HUES64 (cell line): ENCODE measurements around the gene GNG10.
A peak's percentile ranks its signal among the peaks of the same experiment; 100 is the strongest.
"Not testable (repeated sequence)": the region's sequence is repeated elsewhere in the genome, so short reads cannot be mapped to it uniquely, and the experiment has no call there.

ENCODE experiments used
- H3K27ac ChIP-seq: 2 replicates; pipeline ENCODE4 v1.7.0; 2013; ENCODE audit warnings: low read depth, low read length, inconsistent platforms
- H3K27me3 ChIP-seq: 2 replicates; pipeline ENCODE4 v1.6.1; 2013; ENCODE audit warnings: mild to moderate bottlenecking, low read length; ENCODE audit not compliant: insufficient read depth
- H3K36me3 ChIP-seq: 2 replicates; pipeline ENCODE4 v1.6.1; 2013; ENCODE audit warnings: mild to moderate bottlenecking, low read length; ENCODE audit not compliant: insufficient read depth
- H3K4me1 ChIP-seq: 2 replicates; pipeline ENCODE4 v1.6.1; 2013; ENCODE audit warnings: mild to moderate bottlenecking, low read length, moderate library complexity; ENCODE audit not compliant: insufficient read depth
- H3K4me3 ChIP-seq: 2 replicates; pipeline ENCODE4 v1.5.1; 2013; ENCODE audit warnings: mild to moderate bottlenecking, low read length, moderate library complexity
- H3K9ac ChIP-seq: 2 replicates; pipeline ENCODE4 v1.6.1; 2013; ENCODE audit warnings: mild to moderate bottlenecking, low read depth, low read length
- H3K9me3 ChIP-seq: 2 replicates; pipeline ENCODE4 v1.6.1; 2013; ENCODE audit warnings: low read depth, low read length; ENCODE audit not compliant: insufficient read depth
- WGBS: fragments of 150-250, 120-280 bp; methylation state at CpG from one replicate; pipeline ENCODE4 v1.1.7; 2013; ENCODE audit warnings: missing lambda C conversion rate; 5-methylcytosine and 5-hydroxymethylcytosine counted together

Gene GNG10

DNA sequence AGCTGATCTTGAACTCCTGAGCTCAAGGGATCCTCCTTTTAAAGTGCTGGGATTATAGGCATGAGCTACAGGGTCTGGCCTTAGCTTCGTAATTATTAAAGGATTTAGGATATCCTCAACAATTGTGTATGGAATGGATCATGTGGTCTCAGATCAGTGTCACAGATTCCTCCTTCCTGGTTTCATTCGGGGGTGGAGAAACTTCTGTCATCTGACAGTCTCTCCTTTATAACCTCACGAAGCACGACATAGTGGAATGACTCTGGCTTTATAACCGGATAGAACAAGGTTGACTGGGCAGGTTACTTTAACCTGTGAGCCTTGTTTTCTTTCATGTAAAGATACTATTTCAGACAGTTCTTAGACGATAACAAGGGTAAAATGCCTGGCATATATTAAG lies 4.4 kb upstream of the GNG10 start:
- H3K36me3 ChIP-seq: peaks cover 26% of the 10 kb centered on the region
- WGBS: 93% methylated on average over 6 of the region's 6 CpGs

DNA sequence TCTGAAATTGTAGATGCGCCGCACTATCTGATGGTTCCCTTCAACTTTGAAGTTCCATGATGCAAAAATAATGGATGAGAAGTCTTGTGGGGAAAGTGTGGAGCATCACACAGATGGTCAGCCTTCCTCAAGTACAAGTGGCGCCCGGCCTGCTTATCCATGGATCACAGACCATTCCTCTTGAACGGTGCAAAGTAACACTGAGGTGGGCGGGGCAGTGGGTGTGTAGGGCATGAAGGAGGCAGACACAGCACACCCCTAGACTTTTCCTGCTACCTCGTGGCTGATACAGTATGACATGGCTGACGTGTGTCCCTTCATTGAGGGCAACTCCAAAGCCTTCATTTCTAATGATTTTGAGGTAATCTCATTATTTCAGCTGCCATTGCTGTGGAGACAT lies 2.5 kb upstream of the GNG10 start:
- WGBS: 89% methylated on average over 8 of the region's 8 CpGs

More for the DNA sequence above, 4.4 kb upstream of the GNG10 start:
- Histone ChIP-seq H3K4me1 (no peaks in the 10 kb centered on the region), H3K27me3 (peaks cover 15% of the 10 kb centered on the region), H3K4me3 (no peak overlapping the region), H3K9me3 (no peaks in the 10 kb centered on the region), H3K27ac (no peak overlapping the region), H3K9ac (no peak overlapping the region)

DNA sequence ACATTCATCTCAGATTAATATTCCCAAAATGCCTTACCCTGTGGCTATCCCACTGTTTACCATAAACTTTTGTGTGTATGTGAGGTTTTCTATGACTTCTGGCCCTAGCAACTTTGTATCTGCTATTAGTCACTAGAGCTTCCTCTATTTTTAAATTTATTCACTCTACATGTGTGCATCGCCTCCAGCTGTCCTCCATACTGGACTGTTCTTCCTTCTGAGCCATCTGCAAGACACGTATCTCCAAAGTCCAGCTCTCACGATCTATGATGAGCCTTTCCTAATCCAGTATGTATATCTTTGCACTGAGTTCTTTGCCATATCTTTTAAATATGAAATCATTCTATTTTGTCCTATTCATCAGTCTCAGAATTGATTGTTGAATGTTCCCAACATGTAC lies 1.7 kb upstream of the GNG10 start:
- Histone ChIP-seq H3K9me3 (no peaks in the 10 kb centered on the region), H3K4me1 (peaks cover 13% of the 10 kb centered on the region), H3K27me3 (peaks cover 15% of the 10 kb centered on the region), H3K9ac (no peak overlapping the region), H3K4me3 (no peak overlapping the region), H3K36me3 (peaks cover 8% of the 10 kb centered on the region; the same call in 1 of the 2 replicates), H3K27ac (no peak overlapping the region)
- 94% methylated on average over 3 of the region's 3 CpGs for WGBS

More for the DNA sequence above, 2.5 kb upstream of the GNG10 start:
- peaks cover 13% of the 10 kb centered on the region for H3K36me3 ChIP-seq
- H3K9ac ChIP-seq: no peak overlapping the region
- H3K4me3 ChIP-seq: no peak overlapping the region
- no peaks in the 10 kb centered on the region for H3K9me3 ChIP-seq
- no peak overlapping the region for H3K27ac ChIP-seq
- H3K27me3 ChIP-seq: peaks cover 15% of the 10 kb centered on the region
- H3K4me1 ChIP-seq: peaks cover 13% of the 10 kb centered on the region

DNA sequence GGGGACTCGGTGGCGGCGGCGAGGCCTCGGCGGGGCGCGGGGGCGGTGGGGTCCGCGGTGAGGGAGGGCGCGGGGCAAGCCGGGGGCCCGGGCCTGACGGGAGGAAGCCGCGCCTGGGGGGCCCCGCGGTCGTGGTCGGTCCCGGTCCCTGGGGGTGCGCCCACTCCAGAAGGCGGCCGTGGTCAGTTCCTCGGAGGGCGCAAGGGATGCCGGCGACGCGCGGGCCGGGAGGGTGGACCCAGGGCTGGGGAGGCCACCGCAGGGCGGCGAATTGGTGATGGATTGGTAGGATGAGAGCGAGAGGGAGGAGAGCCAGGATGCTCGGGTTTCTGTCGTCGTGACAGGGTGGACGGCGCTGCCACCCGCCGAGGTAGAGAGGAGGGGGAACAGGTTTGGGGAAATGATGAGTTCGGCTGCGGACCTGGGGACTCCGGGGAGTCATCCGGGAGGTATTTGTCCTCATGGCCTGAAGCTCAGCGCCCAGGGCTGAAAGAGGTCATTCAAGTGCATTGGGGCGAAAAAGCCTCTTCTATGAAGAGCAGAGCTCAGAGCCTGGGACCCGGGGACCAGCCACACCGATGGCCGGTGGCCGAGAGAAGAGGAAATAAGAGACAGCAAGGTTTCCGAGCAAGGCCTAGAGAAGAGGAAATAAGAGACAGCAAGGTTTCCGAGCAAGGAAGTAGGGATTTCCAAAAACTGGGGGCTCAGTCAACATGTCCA lies 557 bp downstream of the GNG10 start:
- 2% methylated on average over 57 of the region's 57 CpGs for WGBS
- Histone ChIP-seq H3K9ac (peak overlapping the region; percentile 74), H3K27me3 (peaks cover 15% of the 10 kb centered on the region), H3K27ac (no peak overlapping the region), H3K4me1 (peaks cover 13% of the 10 kb centered on the region), H3K36me3 (peaks cover 12% of the 10 kb centered on the region), H3K4me3 (peak overlapping the region; percentile 69), H3K9me3 (no peaks in the 10 kb centered on the region)

DNA sequence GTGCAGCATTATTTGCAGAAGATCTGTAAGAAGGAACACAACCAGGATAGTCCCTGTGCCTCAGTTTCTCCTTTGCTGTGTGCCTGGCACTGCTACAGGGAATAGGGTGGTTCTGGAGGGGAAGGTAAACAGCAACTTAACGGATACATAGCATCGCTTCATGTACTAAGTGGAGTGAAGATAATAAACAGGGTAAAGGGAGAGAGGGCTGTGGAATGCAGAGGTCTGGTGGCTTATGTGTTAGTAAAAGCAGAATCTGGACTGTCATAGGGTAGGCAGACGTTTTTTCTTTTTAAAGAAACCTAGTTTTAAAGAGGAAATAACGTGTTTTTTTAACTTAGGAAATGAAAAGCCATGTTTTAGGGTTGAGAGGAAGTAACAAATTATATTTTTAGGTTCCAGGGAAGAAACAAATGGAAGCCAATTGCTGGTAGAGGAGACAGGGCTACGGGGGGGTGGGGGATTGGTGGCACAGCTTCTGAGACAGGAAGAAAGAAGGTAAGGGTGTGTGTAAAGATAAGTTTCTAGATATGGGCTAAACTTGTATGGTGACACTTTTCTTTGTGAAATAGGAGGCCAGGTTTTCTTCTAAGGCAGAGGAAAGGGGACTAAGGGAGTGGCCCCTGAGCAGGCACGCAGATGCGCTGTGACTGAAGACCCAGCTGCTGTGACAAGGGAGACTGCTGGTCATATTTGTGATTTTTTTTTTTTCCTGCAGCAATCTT lies 1.3 kb downstream of the GNG10 start:
- no peak overlapping the region for H3K9ac ChIP-seq
- 56% methylated on average over 7 of the region's 7 CpGs for WGBS

DNA sequence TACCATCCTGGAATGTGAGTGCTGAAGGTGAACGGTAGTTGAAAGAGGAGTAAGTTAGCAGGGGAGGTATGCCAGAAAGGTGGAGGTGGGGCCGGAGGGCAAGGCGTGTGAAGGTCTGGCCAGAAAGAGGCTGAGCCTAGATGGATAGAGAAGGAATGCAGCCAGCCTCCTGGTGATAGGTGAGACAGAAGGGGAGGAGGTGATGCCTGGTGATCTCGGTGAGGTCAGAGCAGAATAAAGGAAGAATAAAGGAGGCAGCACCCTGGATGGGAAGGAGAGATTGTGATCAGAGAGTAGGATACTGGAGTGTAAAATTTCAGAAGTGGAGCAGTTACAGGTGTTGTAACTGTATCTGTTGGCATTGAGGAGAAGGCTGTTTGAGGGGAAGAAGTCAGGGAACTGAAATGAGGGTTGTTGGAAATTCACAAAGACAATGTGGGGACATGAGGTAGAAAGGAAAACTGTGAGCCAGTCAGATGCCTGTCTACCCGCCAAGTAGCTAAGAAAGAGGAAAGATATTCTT lies 2.0 kb downstream of the GNG10 start:
- Histone ChIP-seq H3K4me3 (peak overlapping the region; percentile 16; the same call in 1 of the 2 replicates), H3K4me1 (peaks cover 13% of the 10 kb centered on the region), H3K36me3 (peaks cover 21% of the 10 kb centered on the region), H3K9ac (no peak overlapping the region), H3K27ac (no peak overlapping the region), H3K27me3 (peaks cover 15% of the 10 kb centered on the region), H3K9me3 (no peaks in the 10 kb centered on the region)
- WGBS: 44% methylated on average over 5 of the region's 5 CpGs

More for the DNA sequence above, 1.3 kb downstream of the GNG10 start:
- H3K4me1 ChIP-seq: peaks cover 13% of the 10 kb centered on the region
- no peaks in the 10 kb centered on the region for H3K9me3 ChIP-seq
- peaks cover 15% of the 10 kb centered on the region for H3K27me3 ChIP-seq
- no peak overlapping the region for H3K27ac ChIP-seq
- peak overlapping the region; percentile 69 for H3K4me3 ChIP-seq
- peaks cover 17% of the 10 kb centered on the region for H3K36me3 ChIP-seq

DNA sequence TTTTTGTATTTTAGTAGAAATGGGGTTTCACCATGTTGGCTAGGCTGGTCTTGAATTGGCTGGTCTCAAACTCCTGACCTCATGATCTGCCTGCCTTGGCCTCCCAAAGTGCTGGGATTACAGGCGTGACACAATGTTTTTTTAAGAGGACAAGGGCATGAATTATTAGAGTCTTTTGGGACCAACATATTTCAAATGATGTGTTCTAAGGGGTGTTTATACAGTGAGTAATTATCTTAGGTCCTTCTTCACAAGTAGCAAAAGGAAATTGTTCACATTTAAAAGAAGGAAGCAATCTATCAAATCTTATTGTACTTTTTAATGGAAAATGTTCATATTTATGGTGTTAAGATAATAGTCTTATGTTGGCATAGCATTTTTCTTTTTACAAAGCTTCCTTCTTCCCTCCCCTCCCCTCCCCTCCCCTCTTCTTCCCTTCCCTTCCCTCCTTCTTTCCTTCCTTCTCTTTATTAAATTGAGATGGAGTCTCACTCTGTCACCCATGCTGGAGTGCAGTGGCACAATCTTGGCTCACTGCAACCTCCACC lies 6.7 kb downstream of the GNG10 start:
- Histone ChIP-seq H3K36me3 (peaks cover 25% of the 10 kb centered on the region), H3K4me3 (no peak overlapping the region), H3K9me3 (no peaks in the 10 kb centered on the region), H3K27me3 (no peaks in the 10 kb centered on the region), H3K9ac (no peak overlapping the region), H3K4me1 (peaks cover 5% of the 10 kb centered on the region; the same call in 1 of the 2 replicates), H3K27ac (no peak overlapping the region)
- WGBS: 97% methylated on average over 1 of the region's 1 CpG

DNA sequence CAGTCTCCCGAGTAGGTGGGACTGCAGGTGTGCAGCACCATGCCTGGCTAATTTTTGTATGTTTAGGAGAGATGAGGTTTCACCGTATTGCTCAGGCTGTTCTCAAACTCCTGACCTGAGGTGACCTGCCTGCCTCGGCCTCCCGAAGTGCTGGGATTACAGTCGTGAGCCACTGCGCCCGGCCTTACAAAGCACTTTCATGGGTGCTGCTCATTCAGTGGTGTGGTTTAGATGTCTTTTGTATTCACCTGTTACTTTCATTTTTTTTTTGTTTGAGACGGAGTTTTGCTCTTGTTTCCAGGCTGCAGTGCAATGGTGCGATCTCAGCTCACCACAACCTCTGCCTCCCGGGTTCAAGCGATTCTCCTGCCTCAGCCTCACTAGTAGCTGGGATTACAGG lies 7.2 kb downstream of the GNG10 start:
- not testable (repeated sequence) for H3K4me3 ChIP-seq, H3K4me1 ChIP-seq, H3K9ac ChIP-seq, H3K27me3 ChIP-seq, H3K27ac ChIP-seq, H3K9me3 ChIP-seq
- H3K36me3 ChIP-seq: peaks cover 25% of the 10 kb centered on the region
- 97% methylated on average over 11 of the region's 11 CpGs for WGBS

DNA sequence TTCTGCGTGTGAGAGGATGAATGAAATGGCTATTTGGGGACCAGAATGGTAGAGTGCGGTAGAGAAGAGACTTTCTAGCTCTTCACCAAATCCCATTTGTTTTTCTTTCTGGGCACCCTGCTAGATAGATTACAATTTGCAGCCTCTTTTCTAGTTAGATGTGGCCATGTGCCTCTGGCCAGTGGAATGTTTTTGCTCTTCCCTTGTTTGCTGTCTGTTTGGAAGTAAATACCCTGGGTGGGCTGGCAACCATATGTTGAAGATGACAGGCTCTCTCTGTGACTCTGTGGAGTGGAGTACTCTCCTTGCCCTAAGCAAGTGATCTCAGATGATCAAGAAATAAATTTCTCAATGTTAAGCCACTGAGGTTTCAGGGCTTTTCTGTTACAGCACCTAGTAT lies 12.9 kb downstream of the GNG10 start:
- Histone ChIP-seq H3K9ac (no peak overlapping the region), H3K27me3 (no peaks in the 10 kb centered on the region), H3K27ac (no peak overlapping the region), H3K9me3 (no peaks in the 10 kb centered on the region), H3K36me3 (no peaks in the 10 kb centered on the region), H3K4me3 (no peak overlapping the region), H3K4me1 (no peaks in the 10 kb centered on the region)
- 80% methylated on average over 1 of the region's 2 CpGs for WGBS

DNA sequence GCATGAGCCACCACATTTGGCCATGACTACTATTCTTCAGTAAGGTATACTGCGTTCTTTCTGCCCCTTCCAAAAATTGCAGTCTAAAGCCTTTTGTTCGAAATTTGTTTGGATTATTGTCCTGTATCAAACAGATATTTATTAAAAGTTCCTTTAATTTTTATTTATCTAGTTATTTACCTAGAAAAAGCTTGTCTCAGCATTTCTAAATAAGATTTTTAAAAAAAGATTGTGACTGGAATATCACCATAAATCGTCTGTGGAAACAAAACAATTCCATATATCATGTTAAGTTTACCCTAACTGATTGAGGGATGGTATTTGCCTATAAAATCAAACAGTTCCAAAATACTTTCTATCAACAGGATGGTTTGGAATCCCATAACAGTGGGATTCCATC lies 14.7 kb downstream of the GNG10 start:
- Histone ChIP-seq H3K27ac (no peak overlapping the region), H3K36me3 (0 out of 2 replicates have a peak, but pooled peaks cover 9% of the 10 kb centered on the region), H3K4me3 (no peak overlapping the region), H3K9ac (no peak overlapping the region), H3K9me3 (peaks cover 2% of the 10 kb centered on the region; the same call in 1 of the 2 replicates), H3K4me1 (no peaks in the 10 kb centered on the region), H3K27me3 (no peaks in the 10 kb centered on the region)
- WGBS: 100% methylated on average over 1 of the region's 3 CpGs

DNA sequence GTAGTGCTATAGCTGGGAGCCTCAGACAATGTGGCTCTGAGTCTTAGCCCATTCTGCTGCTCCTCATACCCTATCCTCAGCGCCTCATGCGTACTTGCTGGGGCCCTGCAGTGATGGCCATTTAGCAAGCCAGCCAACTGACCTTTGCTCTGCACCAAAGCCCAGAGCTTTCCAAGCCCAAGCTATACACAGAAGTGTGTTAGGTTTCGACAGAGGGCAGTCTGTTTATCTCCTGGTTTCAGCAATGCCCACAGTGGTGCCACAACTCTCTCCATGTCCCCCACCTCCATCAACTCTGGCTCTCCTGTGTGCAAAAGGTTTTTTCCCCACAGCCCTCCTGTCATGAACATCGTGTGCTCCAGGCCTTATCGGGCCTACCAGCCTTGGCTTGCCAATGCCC lies 16.9 kb downstream of the GNG10 start:
- no peaks in the 10 kb centered on the region for H3K4me1 ChIP-seq
- WGBS: 96% methylated on average over 5 of the region's 5 CpGs
- H3K9ac ChIP-seq: no peak overlapping the region
- no peak overlapping the region for H3K4me3 ChIP-seq
- H3K36me3 ChIP-seq: 0 out of 2 replicates have a peak, but pooled peaks cover 9% of the 10 kb centered on the region
- H3K27ac ChIP-seq: no peak overlapping the region
- no peaks in the 10 kb centered on the region for H3K27me3 ChIP-seq
- peaks cover 2% of the 10 kb centered on the region; the same call in 1 of the 2 replicates for H3K9me3 ChIP-seq
